Trophoblast cell (in vitro differentiated cells and primary cell): Measurements from ENCODE around the gene SSNA1.

Experiments used
- DNase-seq, 2 donors: peaks; one replicate each; pipeline ENCODE4 v3.0.0-alpha.2; 2016
- H2AFZ ChIP-seq: 2 replicates; pipeline ENCODE4 v1.6.1; 2013; ENCODE audit warnings: low read length, moderate library complexity, mild to moderate bottlenecking; ENCODE audit not compliant: insufficient read depth, poor library complexity
- H2AK5ac ChIP-seq: 2 replicates; pipeline ENCODE4 v1.6.1; 2013; ENCODE audit warnings: mild to moderate bottlenecking, low read length
- H2BK120ac ChIP-seq: 2 replicates; pipeline ENCODE4 v1.6.1; 2013; ENCODE audit warnings: low read length, mild to moderate bottlenecking, moderate library complexity; ENCODE audit not compliant: insufficient read depth, poor library complexity
- H2BK12ac ChIP-seq: 2 replicates; pipeline ENCODE4 v1.6.1; 2013; ENCODE audit warnings: mild to moderate bottlenecking, low read length, moderate library complexity
- H2BK5ac ChIP-seq: 2 replicates; pipeline ENCODE4 v1.6.1; 2013; ENCODE audit warnings: low read length, low read depth, moderate library complexity, mild to moderate bottlenecking; ENCODE audit not compliant: poor library complexity
- H3K14ac ChIP-seq: 2 replicates; pipeline ENCODE4 v1.6.1; 2013; ENCODE audit warnings: mild to moderate bottlenecking, low read length
- H3K18ac ChIP-seq: 2 replicates; pipeline ENCODE4 v1.6.1; 2013; ENCODE audit warnings: mild to moderate bottlenecking, low read length
- H3K23ac ChIP-seq: 2 replicates; pipeline ENCODE4 v1.6.1; 2013; ENCODE audit warnings: low read length
- H3K27ac ChIP-seq: 2 replicates; pipeline ENCODE4 v1.5.1; 2013; ENCODE audit warnings: low read depth, mild to moderate bottlenecking, inconsistent platforms, low read length, moderate library complexity
- H3K27me3 ChIP-seq: 2 replicates; pipeline ENCODE4 v1.6.1; 2013; ENCODE audit warnings: inconsistent platforms, mild to moderate bottlenecking, low read length, moderate library complexity; ENCODE audit not compliant: insufficient read depth
- H3K36me3 ChIP-seq, 2 experiments: 1 replicate in 1 of 2; 2 replicates in 1 of 2; pipeline ENCODE4 v1.6.1; 2013; ENCODE audit warnings: low read length in 2 of 2, mild to moderate bottlenecking in 2 of 2, moderate library complexity in 1 of 2; ENCODE audit not compliant: insufficient read depth in 2 of 2, control insufficient read depth in 1 of 2
- H3K4ac ChIP-seq: 2 replicates; pipeline ENCODE4 v1.6.1; 2013; ENCODE audit warnings: low read depth, mild to moderate bottlenecking, low read length, moderate library complexity
- H3K4me1 ChIP-seq, 2 experiments: 1 replicate in 1 of 2; 2 replicates in 1 of 2; pipeline ENCODE4 v1.6.1; 2013; ENCODE audit warnings: low read length in 2 of 2, mild to moderate bottlenecking in 2 of 2, moderate library complexity in 1 of 2; ENCODE audit not compliant: insufficient read depth in 2 of 2, control insufficient read depth in 1 of 2
- H3K4me2 ChIP-seq: 2 replicates; pipeline ENCODE4 v1.6.1; 2013; ENCODE audit warnings: inconsistent platforms, mild to moderate bottlenecking, low read length, moderate library complexity
- H3K4me3 ChIP-seq: 2 replicates; pipeline ENCODE4 v1.5.1; 2013; ENCODE audit warnings: mild to moderate bottlenecking, low read depth, low read length, inconsistent platforms
- H3K79me1 ChIP-seq: one replicate; pipeline ENCODE4 v1.6.1; 2013; ENCODE audit warnings: low read length
- H3K79me2 ChIP-seq: 2 replicates; pipeline ENCODE4 v1.6.1; 2013; ENCODE audit warnings: low read length, mild to moderate bottlenecking; ENCODE audit not compliant: control insufficient read depth, insufficient read depth, poor library complexity
- H3K9ac ChIP-seq: 2 replicates; pipeline ENCODE4 v1.6.1; 2013; ENCODE audit warnings: mild to moderate bottlenecking, low read length
- H3K9me3 ChIP-seq: 2 replicates; pipeline ENCODE4 v1.6.1; 2013; ENCODE audit warnings: low read depth, mild to moderate bottlenecking, control low read depth, inconsistent platforms, low read length; ENCODE audit not compliant: insufficient read depth
- H4K12ac ChIP-seq: 2 replicates; pipeline ENCODE4 v1.6.1; 2013; ENCODE audit warnings: low read depth, mild to moderate bottlenecking, low read length, moderate library complexity
- H4K8ac ChIP-seq: 2 replicates; pipeline ENCODE4 v1.6.1; 2013; ENCODE audit warnings: low read depth, mild to moderate bottlenecking, low read length, moderate library complexity
- H4K91ac ChIP-seq: one replicate; pipeline ENCODE4 v1.6.1; 2013; ENCODE audit warnings: low read depth, mild to moderate bottlenecking, low read length, moderate library complexity
- WGBS: extraction: QIAGEN DNeasy Blood & Tissue Kit; methylation state at CpG from one replicate; pipeline ENCODE4 v1.1.7; 2013; ENCODE audit warnings: missing lambda C conversion rate; ENCODE audit not compliant: insufficient read length, insufficient coverage; ENCODE audit errors: extremely low coverage; 5-methylcytosine and 5-hydroxymethylcytosine counted together

The SSNA1 gene

DNA sequence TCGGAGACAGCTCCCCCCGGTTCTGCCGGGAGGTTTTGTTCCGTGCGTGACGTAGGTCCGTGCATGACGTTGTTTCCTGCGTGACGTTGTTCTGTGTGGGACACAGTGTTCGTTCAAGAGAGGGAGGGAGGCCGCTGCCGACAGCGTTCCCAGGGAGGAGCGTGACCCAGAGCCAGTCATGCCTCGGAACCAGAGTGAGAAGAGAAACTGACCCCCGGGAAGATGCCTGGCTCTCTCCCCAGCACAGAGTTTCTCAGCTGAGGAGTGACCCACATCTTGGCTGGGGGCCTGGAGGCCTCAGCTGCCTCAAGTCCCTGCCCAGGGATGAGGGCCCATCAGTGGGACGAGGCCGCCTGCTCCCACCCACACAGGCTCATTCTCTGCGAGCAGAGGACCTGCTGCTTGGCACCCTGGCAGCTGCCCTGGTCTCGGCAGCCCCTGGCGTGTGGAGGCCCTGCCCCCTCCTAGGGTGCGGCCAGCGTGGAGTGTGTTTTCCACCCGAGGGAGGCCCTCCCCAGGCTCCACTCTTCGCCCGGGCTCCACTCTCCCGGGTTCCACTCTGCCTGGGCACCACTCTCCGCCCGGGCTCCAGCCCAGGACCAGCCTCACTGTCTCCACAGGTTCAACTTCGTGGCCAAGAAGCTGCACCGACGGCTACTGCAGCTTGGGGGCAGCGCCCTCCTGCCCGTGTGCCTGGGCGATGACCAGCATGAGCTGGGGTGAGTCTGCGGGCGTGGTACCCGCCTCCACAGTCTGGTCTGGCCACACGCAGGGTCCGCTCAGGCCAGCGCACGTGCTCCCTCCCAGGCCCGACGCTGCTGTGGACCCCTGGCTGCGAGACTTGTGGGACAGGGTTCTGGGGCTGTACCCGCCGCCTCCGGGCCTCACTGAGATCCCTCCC, 24.9 kb downstream of the SSNA1 start:
- Histone ChIP-seq H3K4ac (no peak overlapping the region), H3K18ac (no peak overlapping the region), H2BK120ac (no peak overlapping the region), H2AK5ac (no peak overlapping the region), H4K91ac (no peak overlapping the region), H3K4me3 (no peak overlapping the region), H3K9me3 (no peaks in the 10 kb centered on the region), H2BK5ac (no peak overlapping the region), H3K9ac (no peak overlapping the region), H2AFZ (no peak overlapping the region), H3K27me3 (no peaks in the 10 kb centered on the region), H4K8ac (no peak overlapping the region), H3K4me1 (peaks cover 6 to 9% of the 10 kb centered on the region in 2 experiments), H3K79me1 (no peaks in the 10 kb centered on the region), H3K36me3 (peaks cover 61 to 65% of the 10 kb centered on the region in 2 experiments), H3K27ac (no peak overlapping the region), H3K23ac (no peak overlapping the region), H3K79me2 (no peaks in the 10 kb centered on the region), H4K12ac (no peak overlapping the region), H3K14ac (no peak overlapping the region), H3K4me2 (no peak overlapping the region), H2BK12ac (no peak overlapping the region)
- no CpG with 5 or more reads among the region's 49 CpGs for WGBS
- no peak for DNase-seq

DNA sequence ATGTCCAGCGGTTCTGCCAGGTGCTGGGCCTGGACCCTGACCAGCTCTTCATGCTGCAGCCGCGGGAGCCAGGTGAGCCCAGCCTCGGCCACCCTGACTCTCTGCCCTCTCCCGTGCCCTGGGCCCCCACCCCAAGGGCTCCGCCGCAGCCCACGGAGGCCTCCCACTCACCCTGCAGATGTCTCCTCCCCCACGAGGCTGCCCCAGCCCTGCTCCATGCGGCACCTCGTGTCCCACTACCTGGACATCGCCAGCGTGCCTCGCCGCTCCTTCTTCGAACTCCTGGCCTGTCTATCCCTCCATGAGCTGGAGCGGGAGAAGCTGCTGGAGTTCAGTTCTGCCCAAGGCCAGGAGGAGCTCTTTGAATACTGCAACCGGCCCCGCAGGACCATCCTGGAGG, 26.1 kb downstream of the SSNA1 start:
- H3K4me2 ChIP-seq = no peak overlapping the region
- no peak overlapping the region for H3K14ac ChIP-seq
- no peak overlapping the region for H3K27ac ChIP-seq
- H3K27me3 ChIP-seq = no peaks in the 10 kb centered on the region
- no peak overlapping the region for H2AFZ ChIP-seq
- WGBS = no CpG with 5 or more reads among the region's 19 CpGs
- H3K4me1 ChIP-seq = peaks cover 10 to 11% of the 10 kb centered on the region in 2 experiments
- H4K12ac ChIP-seq = no peak overlapping the region
- no peak for DNase-seq
- H2BK120ac ChIP-seq = no peak overlapping the region
- H4K91ac ChIP-seq = no peak overlapping the region
- no peak overlapping the region for H3K4ac ChIP-seq
- no peak overlapping the region for H2AK5ac ChIP-seq
- no peak overlapping the region for H2BK12ac ChIP-seq
- H4K8ac ChIP-seq = no peak overlapping the region
- H3K79me1 ChIP-seq = no peaks in the 10 kb centered on the region
- H3K18ac ChIP-seq = no peak overlapping the region
- no peak overlapping the region for H2BK5ac ChIP-seq
- no peaks in the 10 kb centered on the region for H3K79me2 ChIP-seq
- no peak overlapping the region for H3K9ac ChIP-seq
- no peaks in the 10 kb centered on the region for H3K9me3 ChIP-seq
- H3K23ac ChIP-seq = no peak overlapping the region
- H3K36me3 ChIP-seq = peaks cover 55 to 61% of the 10 kb centered on the region in 2 experiments
- H3K4me3 ChIP-seq = no peak overlapping the region

DNA sequence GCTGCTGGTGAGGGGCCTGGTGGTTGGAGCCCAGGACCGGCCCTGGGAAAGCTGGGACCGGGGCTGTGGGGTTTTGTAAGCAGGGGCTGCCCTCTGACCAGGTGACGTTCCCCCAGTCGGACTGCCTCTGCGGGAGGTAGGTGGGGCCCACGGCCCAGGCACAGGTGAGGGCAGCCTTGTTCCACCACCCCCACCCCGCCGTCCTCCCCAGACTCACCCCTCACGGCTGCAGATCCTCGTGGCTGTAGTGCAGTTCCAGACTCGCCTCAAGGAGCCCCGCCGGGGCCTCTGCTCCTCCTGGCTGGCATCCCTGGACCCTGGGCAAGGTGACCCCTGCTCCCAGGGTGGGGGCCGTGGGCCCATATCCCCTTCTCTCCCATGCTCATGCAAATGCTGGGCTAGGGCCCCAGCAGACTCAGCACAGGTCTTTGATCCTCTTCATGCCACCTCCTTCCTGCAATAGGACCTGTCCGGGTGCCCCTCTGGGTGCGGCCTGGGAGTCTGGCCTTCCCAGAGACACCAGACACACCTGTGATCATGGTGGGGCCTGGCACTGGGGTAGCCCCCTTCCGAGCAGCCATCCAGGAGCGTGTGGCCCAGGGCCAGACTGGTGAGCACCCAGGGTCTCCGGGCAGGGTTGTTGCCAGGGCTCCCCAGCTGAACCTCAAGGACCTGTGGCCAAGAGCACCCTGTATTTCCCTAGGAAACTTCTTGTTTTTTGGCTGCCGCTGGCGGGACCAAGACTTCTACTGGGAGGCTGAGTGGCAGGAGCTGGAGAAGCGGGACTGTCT, 26.9 kb downstream of the SSNA1 start:
- H2AK5ac ChIP-seq = no peak overlapping the region
- H3K4me2 ChIP-seq = no peak overlapping the region
- H3K36me3 ChIP-seq = peaks cover 51 to 57% of the 10 kb centered on the region in 2 experiments
- DNase-seq = no peak
- no peak overlapping the region for H3K23ac ChIP-seq
- WGBS = no CpG with 5 or more reads among the region's 22 CpGs
- H3K79me1 ChIP-seq = no peaks in the 10 kb centered on the region
- H3K9ac ChIP-seq = no peak overlapping the region
- no peak overlapping the region for H3K4ac ChIP-seq
- H2BK12ac ChIP-seq = no peak overlapping the region
- H3K9me3 ChIP-seq = no peaks in the 10 kb centered on the region
- H2BK120ac ChIP-seq = no peak overlapping the region
- no peak overlapping the region for H3K4me3 ChIP-seq
- no peak overlapping the region for H2BK5ac ChIP-seq
- no peak overlapping the region for H4K91ac ChIP-seq
- no peak overlapping the region for H3K27ac ChIP-seq
- H4K12ac ChIP-seq = no peak overlapping the region
- H3K14ac ChIP-seq = no peak overlapping the region
- H3K79me2 ChIP-seq = no peaks in the 10 kb centered on the region
- H2AFZ ChIP-seq = no peak overlapping the region
- H4K8ac ChIP-seq = no peak overlapping the region
- H3K18ac ChIP-seq = no peak overlapping the region
- peaks cover 10 to 11% of the 10 kb centered on the region in 2 experiments for H3K4me1 ChIP-seq
- no peaks in the 10 kb centered on the region for H3K27me3 ChIP-seq

DNA sequence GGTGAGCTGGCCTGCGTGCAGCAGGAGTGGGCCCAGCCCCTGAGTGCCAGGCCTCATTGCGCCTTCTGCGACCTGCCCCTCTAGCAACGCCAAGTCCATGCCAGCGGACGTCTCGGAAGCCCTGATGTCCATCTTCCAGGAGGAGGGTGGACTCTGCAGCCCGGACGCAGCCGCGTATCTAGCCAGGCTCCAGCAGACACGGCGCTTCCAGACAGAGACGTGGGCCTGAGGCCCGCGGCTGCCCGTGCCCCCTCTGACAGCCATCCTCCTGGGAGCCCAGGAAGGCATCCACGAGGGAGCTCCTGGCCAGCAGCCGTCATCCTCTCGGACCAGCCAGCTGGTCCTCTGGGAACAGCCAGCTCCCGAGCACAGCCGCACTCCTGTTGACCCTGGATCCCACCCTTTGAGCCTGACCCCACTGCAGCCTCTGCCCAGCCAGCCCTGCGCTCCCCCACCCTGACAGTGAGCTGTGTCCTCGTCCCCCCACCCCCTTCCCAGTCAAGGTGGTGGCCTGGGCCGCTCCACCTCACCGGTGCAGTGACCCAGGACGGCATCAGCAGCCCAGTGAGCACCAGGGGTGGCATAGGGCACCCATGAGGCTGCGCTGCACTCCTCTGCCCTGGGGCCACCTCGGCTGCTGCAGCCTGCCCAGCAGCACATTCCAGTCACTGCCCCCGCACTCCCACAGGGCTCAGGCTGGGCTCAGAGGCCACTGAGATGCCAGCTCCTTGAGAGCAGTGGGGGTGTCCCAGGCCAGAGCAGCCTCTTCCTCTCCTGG, 27.9 kb downstream of the SSNA1 start:
- H3K23ac ChIP-seq = no peak overlapping the region
- H2BK5ac ChIP-seq = no peak overlapping the region
- no peak overlapping the region for H4K8ac ChIP-seq

More for the DNA sequence above, 27.9 kb downstream of the SSNA1 start:
- no peak overlapping the region for H2AK5ac ChIP-seq
- H3K27ac ChIP-seq = no peak overlapping the region
- H3K9me3 ChIP-seq = no peaks in the 10 kb centered on the region
- no peak overlapping the region for H2BK12ac ChIP-seq
- peaks cover 11% of the 10 kb centered on the region in 2 experiments for H3K4me1 ChIP-seq
- H3K4me2 ChIP-seq = no peak overlapping the region
- H4K91ac ChIP-seq = no peak overlapping the region
- peaks cover 51 to 54% of the 10 kb centered on the region in 2 experiments for H3K36me3 ChIP-seq
- H3K79me2 ChIP-seq = no peaks in the 10 kb centered on the region
- H2AFZ ChIP-seq = no peak overlapping the region
- no peak overlapping the region for H4K12ac ChIP-seq
- no peak overlapping the region for H3K9ac ChIP-seq
- H3K27me3 ChIP-seq = no peaks in the 10 kb centered on the region
- H3K14ac ChIP-seq = no peak overlapping the region
- no peak overlapping the region for H2BK120ac ChIP-seq
- no peaks in the 10 kb centered on the region for H3K79me1 ChIP-seq
- no peak overlapping the region for H3K18ac ChIP-seq
- H3K4ac ChIP-seq = no peak overlapping the region
- no peak for DNase-seq
- no CpG with 5 or more reads among the region's 30 CpGs for WGBS
- no peak overlapping the region for H3K4me3 ChIP-seq
